Endothelial cell (in vitro differentiated cells): ENCODE results near the gene RIN1. TPM values are rescaled to one million over a fixed set of nuclear protein-coding genes. Genes with fewer than 3 reads are reported as not detected.

ENCODE experiments used
- DNase-seq: peaks from one replicate; pipeline ENCODE4 v3.0.0; 2021; ENCODE audit warnings: low spot score
- H3K27ac Mint-ChIP-seq: one replicate; pipeline ENCODE4 v1.8.0; 2021; ENCODE audit warnings: mixed read lengths, inconsistent platforms; ENCODE audit not compliant: unreplicated experiment
- H3K27me3 Mint-ChIP-seq: one replicate; pipeline ENCODE4 v1.8.0; 2021; ENCODE audit warnings: mild to moderate bottlenecking, moderate library complexity, mixed read lengths, inconsistent platforms; ENCODE audit not compliant: unreplicated experiment
- H3K36me3 Mint-ChIP-seq: one replicate; pipeline ENCODE4 v1.8.0; 2021; ENCODE audit warnings: mild to moderate bottlenecking, low read depth, mixed read lengths, inconsistent platforms; ENCODE audit not compliant: unreplicated experiment
- H3K4me1 Mint-ChIP-seq: one replicate; pipeline ENCODE4 v1.8.0; 2021; ENCODE audit warnings: mild to moderate bottlenecking, mixed read lengths, inconsistent platforms; ENCODE audit not compliant: unreplicated experiment
- H3K4me3 Mint-ChIP-seq: one replicate; pipeline ENCODE4 v1.8.0; 2021; ENCODE audit warnings: mild to moderate bottlenecking, mixed read lengths, inconsistent platforms; ENCODE audit not compliant: unreplicated experiment
- H3K9me3 Mint-ChIP-seq: one replicate; pipeline ENCODE4 v1.8.0; 2021; ENCODE audit warnings: mixed read lengths, inconsistent platforms; ENCODE audit not compliant: unreplicated experiment
- CTCF ChIP-seq: fragments of 200-600 bp; sonication (generic); IDR thresholded peaks from one replicate; pipeline ENCODE4 v1.5.0; 2021; ENCODE audit warnings: antibody characterized with exemption; ENCODE audit not compliant: unreplicated experiment
- total RNA-seq: library from RNA; stranded (reverse); fragmentation: NEBNext Ultra II Directional; extraction: Animal tissue kit (Norgen Biotek cat#: 25700); gene quantifications from one replicate; pipeline ENCODE4 v1.2.1, GENCODE V29; 2021; ENCODE audit not compliant: unreplicated experiment

Gene RIN1
- total RNA-seq, 1 donor from 2014 or later = 4.8 TPM

- DNase-seq = no peak
- Mint-ChIP-seq H3K4me1 (peaks cover 8% of the 10 kb centered on the region), H3K27ac (no peak overlapping the region), H3K27me3 (peaks cover 16% of the 10 kb centered on the region), H3K9me3 (no peaks in the 10 kb centered on the region), H3K4me3 (peak overlapping the region; percentile 70), H3K36me3 (peaks cover 10% of the 10 kb centered on the region)
- no peak for TF ChIP-seq CTCF
Measured at GRCh38 chr11:66369073-66369894, 33.0 kb upstream of the RIN1 start.

GRCh38 chr11:66368484-66368883, 32.2 kb upstream of the RIN1 start:
- DNase-seq = no peak
- H3K36me3 Mint-ChIP-seq = peaks cover 10% of the 10 kb centered on the region
- no peak for TF ChIP-seq CTCF
- no peak overlapping the region for H3K4me3 Mint-ChIP-seq
- H3K27me3 Mint-ChIP-seq = peaks cover 18% of the 10 kb centered on the region
- no peaks in the 10 kb centered on the region for H3K9me3 Mint-ChIP-seq
- H3K27ac Mint-ChIP-seq = no peak overlapping the region
- peaks cover 8% of the 10 kb centered on the region for H3K4me1 Mint-ChIP-seq

- no peaks in the 10 kb centered on the region for H3K9me3 Mint-ChIP-seq
- no peak overlapping the region for H3K27ac Mint-ChIP-seq
- H3K27me3 Mint-ChIP-seq = peaks cover 18% of the 10 kb centered on the region
- DNase-seq = no peak
- H3K4me3 Mint-ChIP-seq = peak overlapping the region; percentile 10
- TF ChIP-seq CTCF = no peak
- H3K36me3 Mint-ChIP-seq = peaks cover 10% of the 10 kb centered on the region
- peaks cover 8% of the 10 kb centered on the region for H3K4me1 Mint-ChIP-seq
Measured at GRCh38 chr11:66367561-66368312, 31.5 kb upstream of the RIN1 start.

GRCh38 chr11:66366844-66367477, 30.7 kb upstream of the RIN1 start:
- no peak for DNase-seq
- H3K27ac Mint-ChIP-seq = no peak overlapping the region
- H3K27me3 Mint-ChIP-seq = peaks cover 18% of the 10 kb centered on the region
- no peak for TF ChIP-seq CTCF
- no peak overlapping the region for H3K4me3 Mint-ChIP-seq
- H3K9me3 Mint-ChIP-seq = no peaks in the 10 kb centered on the region
- peaks cover 14% of the 10 kb centered on the region for H3K36me3 Mint-ChIP-seq
- peaks cover 8% of the 10 kb centered on the region for H3K4me1 Mint-ChIP-seq
